ENCODE measurements around the gene ZMIZ1.

Gene ZMIZ1

GRCh38 chr10:79055892-79056291, 12.9 kb upstream of the ZMIZ1 start:
- Histone ChIP-seq H3K36me3 (ENCODE audit: control insufficient read depth, low read depth, low read length) (no peaks in the 10 kb centered on the region), H3K4me3 (ENCODE audit: low read length) (no peak overlapping the region), H3K27ac (ENCODE audit: low read length) (no peak overlapping the region), H3K4me1 (ENCODE audit: control insufficient read depth, low read depth, low read length) (peaks cover 21% of the 10 kb centered on the region), H3K9me3 (ENCODE audit: control insufficient read depth, low read depth, low read length) (no peaks in the 10 kb centered on the region), H3K27me3 (ENCODE audit: control insufficient read depth, insufficient read depth, low read length) (peaks cover 15% of the 10 kb centered on the region), H3K9ac (ENCODE audit: low read length) (no peak overlapping the region)

GRCh38 chr10:79056361-79056735, 12.4 kb upstream of the ZMIZ1 start:
- H3K4me1 ChIP-seq (ENCODE audit: control insufficient read depth, low read depth, low read length): peaks cover 18% of the 10 kb centered on the region
- H3K27me3 ChIP-seq (ENCODE audit: control insufficient read depth, insufficient read depth, low read length): peaks cover 15% of the 10 kb centered on the region
- no peak overlapping the region for H3K4me3 ChIP-seq (ENCODE audit: low read length)
- H3K27ac ChIP-seq (ENCODE audit: low read length): no peak overlapping the region
- H3K36me3 ChIP-seq (ENCODE audit: control insufficient read depth, low read depth, low read length): no peaks in the 10 kb centered on the region
- H3K9me3 ChIP-seq (ENCODE audit: control insufficient read depth, low read depth, low read length): no peaks in the 10 kb centered on the region
- H3K9ac ChIP-seq (ENCODE audit: low read length): no peak overlapping the region

GRCh38 chr10:79056736-79057391, 11.9 kb upstream of the ZMIZ1 start:
- H3K36me3 ChIP-seq (ENCODE audit: control insufficient read depth, low read depth, low read length): no peaks in the 10 kb centered on the region
- H3K27ac ChIP-seq (ENCODE audit: low read length): no peak overlapping the region
- H3K4me1 ChIP-seq (ENCODE audit: control insufficient read depth, low read depth, low read length): peaks cover 14% of the 10 kb centered on the region
- H3K4me3 ChIP-seq (ENCODE audit: low read length): no peak overlapping the region
- no peak overlapping the region for H3K9ac ChIP-seq (ENCODE audit: low read length)
- H3K9me3 ChIP-seq (ENCODE audit: control insufficient read depth, low read depth, low read length): no peaks in the 10 kb centered on the region
- H3K27me3 ChIP-seq (ENCODE audit: control insufficient read depth, insufficient read depth, low read length): peaks cover 11% of the 10 kb centered on the region

GRCh38 chr10:79057481-79058275, 11.1 kb upstream of the ZMIZ1 start:
- Histone ChIP-seq H3K27me3 (ENCODE audit: control insufficient read depth, insufficient read depth, low read length) (peaks cover 11% of the 10 kb centered on the region), H3K9ac (ENCODE audit: low read length) (no peak overlapping the region), H3K9me3 (ENCODE audit: control insufficient read depth, low read depth, low read length) (no peaks in the 10 kb centered on the region), H3K4me3 (ENCODE audit: low read length) (no peak overlapping the region), H3K4me1 (ENCODE audit: control insufficient read depth, low read depth, low read length) (peaks cover 11% of the 10 kb centered on the region), H3K27ac (ENCODE audit: low read length) (no peak overlapping the region), H3K36me3 (ENCODE audit: control insufficient read depth, low read depth, low read length) (no peaks in the 10 kb centered on the region)

- Histone ChIP-seq H3K9ac (ENCODE audit: low read length) (no peak overlapping the region), H3K27ac (ENCODE audit: low read length) (no peak overlapping the region), H3K9me3 (ENCODE audit: control insufficient read depth, low read depth, low read length) (no peaks in the 10 kb centered on the region), H3K4me3 (ENCODE audit: low read length) (no peak overlapping the region), H3K27me3 (ENCODE audit: control insufficient read depth, insufficient read depth, low read length) (peaks cover 11% of the 10 kb centered on the region), H3K4me1 (ENCODE audit: control insufficient read depth, low read depth, low read length) (peaks cover 10% of the 10 kb centered on the region), H3K36me3 (ENCODE audit: control insufficient read depth, low read depth, low read length) (no peaks in the 10 kb centered on the region)
Measured at GRCh38 chr10:79058899-79059841, 9.6 kb upstream of the ZMIZ1 start.

- H3K4me1 ChIP-seq (ENCODE audit: control insufficient read depth, low read depth, low read length): peaks cover 10% of the 10 kb centered on the region
Measured at GRCh38 chr10:79059859-79060379, 8.8 kb upstream of the ZMIZ1 start.

GRCh38 chr10:79060641-79061255, 8.0 kb upstream of the ZMIZ1 start:
- Histone ChIP-seq H3K36me3 (ENCODE audit: control insufficient read depth, low read depth, low read length) (no peaks in the 10 kb centered on the region), H3K27me3 (ENCODE audit: control insufficient read depth, insufficient read depth, low read length) (peaks cover 11% of the 10 kb centered on the region), H3K4me3 (ENCODE audit: low read length) (no peak overlapping the region), H3K27ac (ENCODE audit: low read length) (no peak overlapping the region), H3K9ac (ENCODE audit: low read length) (no peak overlapping the region), H3K4me1 (ENCODE audit: control insufficient read depth, low read depth, low read length) (peaks cover 13% of the 10 kb centered on the region), H3K9me3 (ENCODE audit: control insufficient read depth, low read depth, low read length) (no peaks in the 10 kb centered on the region)

More at GRCh38 chr10:79059859-79060379, 8.8 kb upstream of the ZMIZ1 start:
- peaks cover 11% of the 10 kb centered on the region for H3K27me3 ChIP-seq (ENCODE audit: control insufficient read depth, insufficient read depth, low read length)
- H3K27ac ChIP-seq (ENCODE audit: low read length): no peak overlapping the region
- no peak overlapping the region for H3K9ac ChIP-seq (ENCODE audit: low read length)
- no peaks in the 10 kb centered on the region for H3K9me3 ChIP-seq (ENCODE audit: control insufficient read depth, low read depth, low read length)
- H3K4me3 ChIP-seq (ENCODE audit: low read length): no peak overlapping the region
- H3K36me3 ChIP-seq (ENCODE audit: control insufficient read depth, low read depth, low read length): no peaks in the 10 kb centered on the region

GRCh38 chr10:79061441-79062315, 7.1 kb upstream of the ZMIZ1 start:
- Histone ChIP-seq H3K27ac (ENCODE audit: low read length) (no peak overlapping the region), H3K9me3 (ENCODE audit: control insufficient read depth, low read depth, low read length) (no peaks in the 10 kb centered on the region), H3K4me3 (ENCODE audit: low read length) (no peak overlapping the region), H3K36me3 (ENCODE audit: control insufficient read depth, low read depth, low read length) (no peaks in the 10 kb centered on the region), H3K4me1 (ENCODE audit: control insufficient read depth, low read depth, low read length) (peaks cover 17% of the 10 kb centered on the region), H3K27me3 (ENCODE audit: control insufficient read depth, insufficient read depth, low read length) (peaks cover 18% of the 10 kb centered on the region), H3K9ac (ENCODE audit: low read length) (no peak overlapping the region)

GRCh38 chr10:79063071-79063491, 5.7 kb upstream of the ZMIZ1 start:
- Histone ChIP-seq H3K27ac (ENCODE audit: low read length) (no peak overlapping the region), H3K9me3 (ENCODE audit: control insufficient read depth, low read depth, low read length) (no peaks in the 10 kb centered on the region), H3K4me3 (ENCODE audit: low read length) (no peak overlapping the region), H3K36me3 (ENCODE audit: control insufficient read depth, low read depth, low read length) (no peaks in the 10 kb centered on the region), H3K4me1 (ENCODE audit: control insufficient read depth, low read depth, low read length) (peaks cover 14% of the 10 kb centered on the region), H3K9ac (ENCODE audit: low read length) (no peak overlapping the region), H3K27me3 (ENCODE audit: control insufficient read depth, insufficient read depth, low read length) (peaks cover 13% of the 10 kb centered on the region)

- H3K9ac ChIP-seq (ENCODE audit: low read length): no peak overlapping the region
- H3K36me3 ChIP-seq (ENCODE audit: control insufficient read depth, low read depth, low read length): no peaks in the 10 kb centered on the region
- no peak overlapping the region for H3K4me3 ChIP-seq (ENCODE audit: low read length)
- peaks cover 14% of the 10 kb centered on the region for H3K4me1 ChIP-seq (ENCODE audit: control insufficient read depth, low read depth, low read length)
- no peak overlapping the region for H3K27ac ChIP-seq (ENCODE audit: low read length)
- H3K27me3 ChIP-seq (ENCODE audit: control insufficient read depth, insufficient read depth, low read length): peaks cover 13% of the 10 kb centered on the region
- H3K9me3 ChIP-seq (ENCODE audit: control insufficient read depth, low read depth, low read length): no peaks in the 10 kb centered on the region
Measured at GRCh38 chr10:79063661-79064492, 4.9 kb upstream of the ZMIZ1 start.
